Left ventricle myocardium superior (tissue), 1 donor: ENCODE measurements around the gene COPG2. TPM values are rescaled to one million over a fixed set of nuclear protein-coding genes. Genes with fewer than 3 reads are reported as not detected.

Experiments
- ATAC-seq: fragments of 200-7000 bp; cut with Tn5 transposase; one replicate; pipeline ENCODE4 v1.9.1; 2020; ENCODE audit warnings: mild to moderate bottlenecking, moderate library complexity
- DNase-seq: peaks from one replicate; pipeline ENCODE4 v3.0.0-alpha.2; 2020
- intact Hi-C: fragments of 100-400 bp; cut with micrococcal nuclease; formaldehyde crosslinking; loops from one replicate; pipeline ENCODE4 v1.11.0; 2022
- total RNA-seq: library from RNA; stranded (reverse); fragmentation: NEBNext Ultra II Directional; extraction: Animal tissue kit (Norgen Biotek cat#: 25700); gene quantifications from one replicate; pipeline ENCODE4 v1.2.1, GENCODE V29; 2021
- donor health status: DM: no; HTN: yes; CAD: no; lungs with severe emphysema.

Gene COPG2
- total RNA-seq, 1 donor from 2014 or later: 19.2 TPM

GRCh38 chr7:130486114-130486953 is 182.2 kb downstream of the COPG2 start:
- ATAC-seq: peak; percentile 80
- intact Hi-C loops: no loop called here
- peak; percentile 62 for DNase-seq

- DNase-seq: no peak
- intact Hi-C loops: no loop called here
- ATAC-seq: no peak
These were observed 182.8 kb downstream of the COPG2 start for GRCh38 chr7:130485734-130486113.

- DNase-seq (no peak), ATAC-seq (no peak)
- intact Hi-C loops: no loop called here
These were observed 185.5 kb downstream of the COPG2 start for GRCh38 chr7:130483031-130483430.

GRCh38 chr7:130481898-130482297 is 186.7 kb downstream of the COPG2 start:
- intact Hi-C loops: no loop called here
- DNase-seq (no peak), ATAC-seq (no peak)

GRCh38 chr7:130479716-130480400 is 188.7 kb downstream of the COPG2 start:
- no peak for ATAC-seq
- intact Hi-C loops: no loop called here
- no peak for DNase-seq

- ATAC-seq: no peak
- intact Hi-C loops: no loop called here
- no peak for DNase-seq
These were observed 189.6 kb downstream of the COPG2 start for GRCh38 chr7:130478991-130479390.

GRCh38 chr7:130476297-130477150 is 192.0 kb downstream of the COPG2 start:
- intact Hi-C loops: no loop called here
- DNase-seq (no peak), ATAC-seq (no peak)

- ATAC-seq (no peak), DNase-seq (no peak)
- intact Hi-C loops: no loop called here
These were observed 192.8 kb downstream of the COPG2 start for GRCh38 chr7:130475776-130476175.

GRCh38 chr7:130473876-130474275 is 194.7 kb downstream of the COPG2 start:
- ATAC-seq: no peak
- no peak for DNase-seq
- intact Hi-C loops: no loop called here

GRCh38 chr7:130473289-130473688 is 195.3 kb downstream of the COPG2 start:
- DNase-seq (no peak), ATAC-seq (no peak)
- intact Hi-C loops: no loop called here

GRCh38 chr7:130471974-130472373 is 196.6 kb downstream of the COPG2 start:
- no peak for DNase-seq
- ATAC-seq: no peak
- intact Hi-C loops: no loop called here

GRCh38 chr7:130468612-130469011 is 199.9 kb downstream of the COPG2 start:
- ATAC-seq (no peak), DNase-seq (no peak)
- intact Hi-C loops: no loop called here

GRCh38 chr7:130463553-130464434 is 204.8 kb downstream of the COPG2 start:
- intact Hi-C loops: no loop called here
- no peak for ATAC-seq
- no peak for DNase-seq

GRCh38 chr7:130461272-130461671 is 207.3 kb downstream of the COPG2 start:
- ATAC-seq (no peak), DNase-seq (no peak)
- intact Hi-C loops: no loop called here

GRCh38 chr7:130458257-130458656 is 210.3 kb downstream of the COPG2 start:
- no peak for DNase-seq
- intact Hi-C loops: no loop called here
- no peak for ATAC-seq
